ENCODE results near the gene OR7D4. TPM values are rescaled to one million over a fixed set of nuclear protein-coding genes. Genes with fewer than 3 reads are reported as not detected.

OR7D4 gene
- total RNA-seq: not detected in 2 replicates

GRCh38 chr19:9219489-9219888 lies at the start of gene OR7D4:
OR7D4 (minus strand) TSS chr19:9219589; CDS start chr19:9214837, 4,752 bp downstream.

GRCh38 chr19:9250630-9251029 lies 31.2 kb upstream of the OR7D4 start, which contains the start of gene OR7E24:
OR7E24 (plus strand) TSS chr19:9250930; CDS start chr19:9251044, 114 bp downstream.

GRCh38 chr19:9178901-9179300 lies 40.5 kb downstream of the OR7D4 start, which contains the start of gene OR7D2:
OR7D2 (plus strand) TSS chr19:9178979; CDS start chr19:9185782, 6,803 bp downstream.

Other genes starting within 250 kb of the OR7D4 start
- gene MUC16, start 209.2 kb downstream of the OR7D4 start, total RNA-seq: under 0.01 and 0.85 TPM in 2 replicates
- not detected in 2 replicates for gene OR1M1, start 132.5 kb downstream of the OR7D4 start, total RNA-seq
- gene OR7G2, start 112.1 kb downstream of the OR7D4 start, total RNA-seq: not detected in 2 replicates
- gene OR7G1, start 103.8 kb downstream of the OR7D4 start, total RNA-seq: not detected in 2 replicates
- gene OR7G3, start 92.6 kb downstream of the OR7D4 start, total RNA-seq: not detected in 2 replicates
- 15.7 and 27.2 TPM in 2 replicates for gene ZNF317, start 79.2 kb downstream of the OR7D4 start, total RNA-seq
- gene OR7D2, start 40.6 kb downstream of the OR7D4 start, total RNA-seq: not detected in 2 replicates
- not detected in 2 replicates for gene OR7E24, start 31.3 kb upstream of the OR7D4 start, total RNA-seq
- 19.3 and 24.9 TPM in 2 replicates for gene ZNF699, start 90.2 kb upstream of the OR7D4 start, total RNA-seq
- gene ZNF559, start 104.6 kb upstream of the OR7D4 start, total RNA-seq: 6.2 and 21.6 TPM in 2 replicates
- 0.68 and 2.3 TPM in 2 replicates for gene ZNF177, start 143.4 kb upstream of the OR7D4 start, total RNA-seq
- 10.3 and 14.1 TPM in 2 replicates for gene ZNF266, start 216.0 kb upstream of the OR7D4 start, total RNA-seq

Data from nasal cavity respiratory epithelium epithelial cell of viscerocranial mucosa (primary cell).